Omental fat pad (tissue), 4 donors: Measurements from ENCODE around the gene CAPZB. TPM values are rescaled to one million over a fixed set of nuclear protein-coding genes. Genes with fewer than 3 reads are reported as not detected.

Source experiments
- ATAC-seq: fragments of 150-250 bp; one replicate; pipeline ENCODE4 v1.9.1; 2016; ENCODE audit warnings: mild to moderate bottlenecking, moderate library complexity; ENCODE audit not compliant: low FRiP score
- DNase-seq: peaks from one replicate; pipeline ENCODE4 v3.0.0-alpha.2; 2019; ENCODE audit warnings: low spot score
- CTCF ChIP-seq, 3 donors: fragments of 450-650 bp; IDR thresholded peaks; one replicate each; pipeline ENCODE4 v1.5.1; 2016 to 2017; ENCODE audit warnings: antibody characterized with exemption in 3 of 3, mild to moderate bottlenecking in 3 of 3, moderate library complexity in 2 of 3
- total RNA-seq, 4 donors: library from RNA; depleted of rRNA; stranded (reverse); fragments of >200 nt; gene quantifications; one replicate each; pipeline ENCODE4 v1.1.0, GENCODE V29; 2016

The CAPZB gene
- total RNA-seq, 4 donors from 2014 or later = 98.0 to 130 (median 120) TPM

- no peak for DNase-seq
- ATAC-seq = no peak
- TF ChIP-seq CTCF (IDR thresholded peaks at IDR 0.05) = no peak
Observed at GRCh38 chr1:19349999-19350398, 135.3 kb downstream of the CAPZB start.

- ATAC-seq (no peak), DNase-seq (no peak)
- TF ChIP-seq CTCF (IDR thresholded peaks at IDR 0.05) = no peak
Observed at GRCh38 chr1:19348441-19349198, 136.7 kb downstream of the CAPZB start.

- ATAC-seq (no peak), DNase-seq (no peak)
- TF ChIP-seq CTCF (IDR thresholded peaks at IDR 0.05) = no peak
Observed at GRCh38 chr1:19347533-19348172, 137.7 kb downstream of the CAPZB start.

- TF ChIP-seq CTCF (IDR thresholded peaks at IDR 0.05) = no peak
- no peak for DNase-seq
- no peak for ATAC-seq
Observed at GRCh38 chr1:19346026-19346425, 139.3 kb downstream of the CAPZB start.

- TF ChIP-seq CTCF (IDR thresholded peaks at IDR 0.05) = no peak
- DNase-seq = no peak
- no peak for ATAC-seq
Observed at GRCh38 chr1:19345391-19345790, 139.9 kb downstream of the CAPZB start.

GRCh38 chr1:19344831-19345230, 140.5 kb downstream of the CAPZB start:
- DNase-seq = no peak
- TF ChIP-seq CTCF (IDR thresholded peaks at IDR 0.05) = no peak
- no peak for ATAC-seq

- no peak for DNase-seq
- ATAC-seq = peak; percentile 24
Observed at GRCh38 chr1:19344372-19344810, 140.9 kb downstream of the CAPZB start.

More at GRCh38 chr1:19344372-19344810, 140.9 kb downstream of the CAPZB start:
- peak in 1 of 3 donors; percentile 18 for TF ChIP-seq CTCF (IDR thresholded peaks at IDR 0.05)
